Amniotic stem cell (primary cell): ENCODE measurements around the gene UCN.
"Not testable (repeated sequence)": the region's sequence is repeated elsewhere in the genome, so short reads cannot be mapped to it uniquely, and the experiment has no call there.

Experiments used
- DNase-seq: peaks from one replicate; lab custom pipeline; 2025; lab: John Stamatoyannopoulos, UW

UCN gene, protein sequence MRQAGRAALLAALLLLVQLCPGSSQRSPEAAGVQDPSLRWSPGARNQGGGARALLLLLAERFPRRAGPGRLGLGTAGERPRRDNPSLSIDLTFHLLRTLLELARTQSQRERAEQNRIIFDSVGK

GRCh38 chr2:27308359-27308881 lies at the start of gene UCN:
Gene UCN, minus strand, starts transcription at chr2:27308445. Its CDS starts 550 bp downstream, at chr2:27307895.
- DNase-seq: peak; percentile 24

GRCh38 chr2:27356382-27357181 lies 48.3 kb upstream of the UCN start, which contains the start of gene GTF3C2:
Gene GTF3C2, minus strand, starts transcription at chr2:27356764. Its CDS starts 13,210 bp downstream, at chr2:27343554.
- DNase-seq: peak; percentile 97

GRCh38 chr2:27356056-27356381 lies 47.8 kb upstream of the UCN start:
- peak; percentile 18 for DNase-seq

DNA sequence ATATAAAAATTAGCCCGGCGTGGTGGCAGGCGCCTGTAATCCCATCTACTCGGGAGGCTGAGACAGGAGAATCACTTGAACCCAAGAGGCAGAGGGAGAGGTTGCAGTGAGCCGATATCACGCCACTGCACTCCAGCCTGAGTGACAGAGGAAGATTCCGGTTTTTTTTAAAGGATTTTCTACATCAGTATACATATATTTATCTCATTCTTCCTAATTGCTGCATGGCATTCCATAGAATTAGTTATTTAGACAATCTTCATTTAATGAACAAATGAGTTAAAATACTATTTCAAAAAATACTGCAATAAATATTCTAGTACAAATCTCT lies 46.3 kb upstream of the UCN start:
- no peak for DNase-seq

- no peak for DNase-seq
Measured at GRCh38 chr2:27353762-27354596, 45.7 kb upstream of the UCN start.

DNA sequence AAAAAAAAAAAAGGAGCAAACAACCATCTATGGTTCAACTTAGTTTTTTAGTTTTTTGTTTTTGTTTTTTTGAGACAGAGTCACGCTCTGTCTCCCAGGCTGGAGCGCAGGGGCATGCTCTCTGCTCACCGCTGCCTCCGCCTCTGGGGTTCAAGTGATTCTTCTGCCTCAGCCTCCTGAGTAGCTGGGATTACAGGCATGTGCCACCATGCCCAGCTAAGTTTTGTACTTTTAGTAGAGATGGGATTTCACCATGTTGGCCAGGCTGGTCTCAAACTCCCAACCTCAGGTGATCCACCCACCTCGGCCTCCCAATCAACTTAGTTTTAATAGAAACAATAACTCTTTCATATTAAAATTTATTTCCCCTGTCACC lies 45.1 kb upstream of the UCN start:
- DNase-seq: not testable (repeated sequence)

DNA sequence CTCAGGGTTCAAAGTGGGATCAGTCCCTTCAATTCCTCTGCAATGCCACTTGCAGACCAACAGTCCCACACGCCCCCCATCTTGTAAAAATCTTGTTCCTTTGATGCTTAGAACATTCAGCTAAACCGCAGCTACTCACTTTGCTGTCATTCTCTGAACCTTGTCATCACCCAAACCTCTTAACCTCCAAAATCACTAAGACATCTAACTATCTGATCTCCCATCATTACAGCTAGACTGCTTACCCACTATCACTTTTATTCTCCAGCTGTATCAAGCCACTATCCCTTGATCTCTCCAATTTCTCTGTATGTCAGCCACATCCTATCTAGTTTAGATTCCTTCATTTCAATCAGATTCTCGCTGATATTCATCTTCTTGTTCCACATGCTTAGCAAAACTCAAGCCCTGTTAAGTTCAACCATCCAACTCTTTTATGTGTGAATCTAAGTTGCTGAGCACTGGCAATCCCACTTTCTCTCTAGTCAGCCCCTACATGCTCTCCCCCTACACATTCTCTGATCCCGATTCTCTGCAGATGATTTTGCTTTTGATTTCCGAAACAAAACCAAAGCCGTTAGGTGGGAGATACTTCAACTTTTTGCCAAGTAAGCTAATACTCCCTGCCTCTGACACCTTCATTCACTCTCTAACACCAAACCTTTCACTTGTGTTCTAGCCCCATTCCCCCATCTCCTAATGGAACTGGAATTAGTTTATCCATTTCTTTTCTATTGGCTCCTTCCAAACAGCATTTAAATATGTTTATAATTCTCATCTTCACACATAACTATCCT lies 43.8 kb upstream of the UCN start:
- no peak for DNase-seq

DNA sequence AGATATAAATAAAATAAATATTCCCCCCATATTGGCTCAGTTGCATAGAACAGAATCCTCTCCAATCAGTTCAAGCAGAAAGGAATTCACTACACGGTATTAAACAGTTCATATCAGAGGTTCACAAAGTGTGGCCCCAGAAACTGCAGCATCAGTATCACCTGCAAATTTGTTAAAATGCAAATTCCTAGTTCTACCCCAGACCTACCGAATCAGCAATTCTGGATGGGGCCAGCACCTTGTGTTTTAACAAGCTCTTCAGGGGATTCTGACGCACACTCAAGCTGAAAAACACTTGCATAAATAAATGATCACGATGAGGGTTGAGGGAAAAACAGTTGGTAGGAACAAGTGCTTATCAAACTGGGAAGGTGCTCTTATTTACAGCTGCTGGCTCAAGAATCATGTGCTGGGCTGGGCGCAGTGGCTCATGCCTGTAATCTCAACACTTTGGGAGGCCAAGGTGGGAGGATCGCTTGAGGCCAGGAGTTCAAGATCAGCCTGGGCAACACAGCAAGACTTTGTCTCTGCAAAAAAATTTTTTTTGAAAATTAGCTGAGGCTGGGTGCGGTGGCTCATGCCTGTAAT lies 42.0 kb upstream of the UCN start:
- DNase-seq: no peak

- DNase-seq: no peak
Measured at GRCh38 chr2:27347641-27348040, 39.4 kb upstream of the UCN start.

GRCh38 chr2:27336173-27336572 lies 27.9 kb upstream of the UCN start:
- DNase-seq: no peak

GRCh38 chr2:27335311-27335710 lies 27.1 kb upstream of the UCN start:
- no peak for DNase-seq

- no peak for DNase-seq
Measured at GRCh38 chr2:27324720-27325119, 16.5 kb upstream of the UCN start.

DNA sequence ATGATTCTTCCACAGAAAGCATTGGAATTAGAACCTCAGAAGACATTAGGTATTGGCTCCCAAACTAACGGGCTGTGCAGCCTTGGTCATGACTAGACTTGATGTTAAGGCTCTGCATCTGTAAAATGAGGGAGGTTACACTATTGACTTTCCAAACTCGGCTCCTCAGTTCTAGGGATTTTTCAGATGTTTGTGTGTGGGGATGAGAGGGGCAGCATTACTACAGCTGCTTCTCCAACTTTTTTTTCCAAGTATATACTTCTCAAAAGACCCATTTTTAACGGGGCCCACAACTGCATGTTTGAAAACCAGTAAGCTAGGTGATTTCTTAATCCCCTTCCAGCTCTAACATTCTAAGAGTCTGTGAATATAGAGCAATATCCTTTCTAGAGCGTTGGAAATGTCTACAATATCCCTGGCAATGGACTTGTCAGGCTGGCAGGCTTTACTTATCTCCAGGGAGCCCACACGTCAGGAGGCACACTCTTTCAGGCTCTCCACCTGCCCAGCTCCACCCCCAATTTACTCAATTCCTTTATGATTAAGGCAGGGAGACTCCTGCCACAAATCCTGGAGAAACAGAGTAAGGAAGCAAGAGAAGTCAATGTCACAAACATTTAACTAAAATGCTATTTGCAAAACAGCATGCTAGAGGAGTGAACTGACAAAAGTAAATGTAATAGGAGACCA lies 15.5 kb upstream of the UCN start:
- no peak for DNase-seq

GRCh38 chr2:27322766-27323595 lies 14.7 kb upstream of the UCN start, which contains the start of gene MPV17:
Gene MPV17, minus strand, starts transcription at chr2:27323097. Its CDS starts 580 bp downstream, at chr2:27322517.
- DNase-seq: peak; percentile 86

- no peak for DNase-seq
Measured at GRCh38 chr2:27322301-27322765, 14.1 kb upstream of the UCN start.

- DNase-seq: peak; percentile 95
Measured at GRCh38 chr2:27320958-27321543, 12.8 kb upstream of the UCN start.

GRCh38 chr2:27319839-27320238 lies 11.6 kb upstream of the UCN start:
- not testable (repeated sequence) for DNase-seq

- no peak for DNase-seq
Measured at GRCh38 chr2:27316655-27317412, 8.6 kb upstream of the UCN start.

DNA sequence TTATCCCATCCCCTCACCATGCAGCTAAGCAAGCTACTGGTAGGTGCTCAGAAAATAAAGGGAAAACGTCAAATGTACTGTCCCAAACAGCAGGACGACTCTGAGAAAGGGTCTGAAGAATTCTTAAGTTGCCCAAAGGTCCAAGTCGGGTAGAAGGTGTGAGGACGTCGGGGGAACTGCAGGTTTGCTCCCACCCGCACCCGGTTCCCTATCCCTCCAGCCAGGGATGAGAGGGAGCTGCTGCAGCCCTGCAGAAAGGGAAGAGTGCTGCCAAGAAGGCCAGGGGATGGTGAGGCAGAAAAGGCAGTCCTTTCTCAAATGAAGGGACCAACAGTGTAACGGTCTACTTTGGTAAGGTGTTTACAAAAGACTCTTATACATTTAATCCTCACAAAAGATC lies 6.9 kb upstream of the UCN start:
- no peak for DNase-seq
